DMS79 (cell line): ENCODE results near the gene TCEA3.
A peak's percentile ranks its signal among the peaks of the same experiment; 100 is the strongest.
"Not testable (repeated sequence)": the region's sequence is repeated elsewhere in the genome, so short reads cannot be mapped to it uniquely, and the experiment has no call there.

ENCODE experiments used
- DNase-seq: peaks from one replicate; lab custom pipeline; 2025; lab: John Stamatoyannopoulos, UW

The TCEA3 gene

GRCh38 chr1:23392125-23392855 is 32.3 kb downstream of the TCEA3 start:
- DNase-seq = no peak

- DNase-seq = no peak
Measured at GRCh38 chr1:23389837-23390321, 34.7 kb downstream of the TCEA3 start.

GRCh38 chr1:23387494-23387893 is 37.1 kb downstream of the TCEA3 start:
- no peak for DNase-seq

GRCh38 chr1:23385119-23385621 is 39.4 kb downstream of the TCEA3 start:
- DNase-seq = no peak

GRCh38 chr1:23384312-23385058 is 40.1 kb downstream of the TCEA3 start:
- no peak for DNase-seq

- DNase-seq = no peak
Measured at GRCh38 chr1:23383577-23384311, 40.8 kb downstream of the TCEA3 start.

- DNase-seq = no peak
Measured at GRCh38 chr1:23381233-23381885, 43.2 kb downstream of the TCEA3 start.

- DNase-seq = no peak
Measured at GRCh38 chr1:23380719-23381118, 43.8 kb downstream of the TCEA3 start.

GRCh38 chr1:23380236-23380635 is 44.3 kb downstream of the TCEA3 start:
- DNase-seq = not testable (repeated sequence)

GRCh38 chr1:23376890-23377811 is 47.4 kb downstream of the TCEA3 start:
- DNase-seq = no peak

- DNase-seq = not testable (repeated sequence)
Measured at GRCh38 chr1:23374079-23374735, 50.3 kb downstream of the TCEA3 start.

GRCh38 chr1:23371987-23372880 is 52.3 kb downstream of the TCEA3 start:
- DNase-seq = no peak

- DNase-seq = peak; percentile 81
Measured at GRCh38 chr1:23370709-23371584, 53.6 kb downstream of the TCEA3 start.

GRCh38 chr1:23370330-23370708 is 54.2 kb downstream of the TCEA3 start:
- DNase-seq = no peak

- peak; percentile 91 for DNase-seq
Measured at GRCh38 chr1:23369335-23370013, 55.1 kb downstream of the TCEA3 start, which contains the start of gene ZNF436. Gene ZNF436 (minus strand): TSS chr1:23369836. CDS start chr1:23368005, 1,831 bp downstream.

GRCh38 chr1:23368562-23369334 is 55.8 kb downstream of the TCEA3 start:
- DNase-seq = peak; percentile 81
